HEK293T (cell line): ENCODE results near the gene OAS2.

Experiments
- CTCF ChIA-PET: fragments of 350-600 bp; formaldehyde crosslinking; extraction: SDS; loops from one replicate; lab custom pipeline; 2021; ENCODE audit warnings: antibody characterized with exemption, inconsistent platforms; lab: Yijun Ruan, JAX
- POLR2A ChIA-PET: fragments of 350-600 bp; formaldehyde crosslinking; extraction: SDS; loops from one replicate; lab custom pipeline; 2020; ENCODE audit warnings: antibody characterized with exemption, inconsistent platforms; lab: Yijun Ruan, JAX
- DNase-seq: peaks from one replicate; pipeline ENCODE4 v3.0.0; 2012; ENCODE audit warnings: mixed read lengths; ENCODE audit errors: extremely low spot score
- ARNT ChIP-seq: fragments of 450-650 bp; IDR thresholded peaks from 2 replicates; pipeline ENCODE4 v1.6.1; 2017; ENCODE audit warnings: mild to moderate bottlenecking
- BHLHE40 ChIP-seq: fragments of 450-650 bp; IDR thresholded peaks from 2 replicates; pipeline ENCODE4 v1.6.1; 2016; ENCODE audit warnings: mild to moderate bottlenecking, moderate library complexity, borderline replicate concordance
- CTBP1 ChIP-seq: fragments of 450-650 bp; IDR thresholded peaks from 2 replicates; pipeline ENCODE4 v1.6.1; 2016; ENCODE audit warnings: borderline replicate concordance
- ELF4 ChIP-seq: fragments of 450-650 bp; IDR thresholded peaks from 2 replicates; pipeline ENCODE4 v1.6.1; 2017; ENCODE audit warnings: antibody characterized with exemption
- FOXA1 ChIP-seq: fragments of 450-650 bp; IDR thresholded peaks from 2 replicates; pipeline ENCODE4 v1.6.1; 2016; ENCODE audit warnings: mild to moderate bottlenecking
- FOXK2 ChIP-seq: fragments of 450-650 bp; IDR thresholded peaks from 2 replicates; pipeline ENCODE4 v1.6.1; 2016; ENCODE audit warnings: mild to moderate bottlenecking
- FOXM1 ChIP-seq: fragments of 450-650 bp; IDR thresholded peaks from 2 replicates; pipeline ENCODE4 v1.6.1; 2017; ENCODE audit warnings: mild to moderate bottlenecking, borderline replicate concordance
- HDGF ChIP-seq: fragments of 450-650 bp; IDR thresholded peaks from 2 replicates; pipeline ENCODE4 v1.6.1; 2017; ENCODE audit warnings: antibody characterized with exemption, borderline replicate concordance
- L3MBTL2 ChIP-seq: fragments of 450-650 bp; conservative IDR thresholded peaks from 2 replicates; pipeline ENCODE4 v1.6.1; 2016; ENCODE audit warnings: mild to moderate bottlenecking
- LEF1 ChIP-seq: fragments of 450-650 bp; IDR thresholded peaks from 2 replicates; pipeline ENCODE4 v1.6.1; 2017; ENCODE audit warnings: mild to moderate bottlenecking, borderline replicate concordance
- NFRKB ChIP-seq: fragments of 450-650 bp; IDR thresholded peaks from 2 replicates; pipeline ENCODE4 v1.6.1; 2016; ENCODE audit warnings: mild to moderate bottlenecking, moderate library complexity
- SP1 ChIP-seq: fragments of 450-650 bp; IDR thresholded peaks from 2 replicates; pipeline ENCODE4 v1.6.1; 2017
- SUZ12 ChIP-seq: fragments of 450-650 bp; IDR thresholded peaks from 2 replicates; pipeline ENCODE4 v1.6.1; 2016; ENCODE audit warnings: mild to moderate bottlenecking
- TARDBP ChIP-seq: fragments of 450-650 bp; IDR thresholded peaks from 2 replicates; pipeline ENCODE4 v1.6.1; 2016
- ZNF384 ChIP-seq: fragments of 450-650 bp; IDR thresholded peaks from 2 replicates; pipeline ENCODE4 v1.6.1; 2016
- TF ChIP-seq, protein P1 (sequence below): fragments of 450-650 bp; IDR thresholded peaks from 2 replicates; pipeline ENCODE4 v1.6.1; 2016

OAS2 gene

GRCh38 chr12:113057565-113058485 is 79.5 kb downstream of the OAS2 start:
- POLR2A ChIA-PET = no interaction called here
- TF ChIP-seq, protein P1, sequence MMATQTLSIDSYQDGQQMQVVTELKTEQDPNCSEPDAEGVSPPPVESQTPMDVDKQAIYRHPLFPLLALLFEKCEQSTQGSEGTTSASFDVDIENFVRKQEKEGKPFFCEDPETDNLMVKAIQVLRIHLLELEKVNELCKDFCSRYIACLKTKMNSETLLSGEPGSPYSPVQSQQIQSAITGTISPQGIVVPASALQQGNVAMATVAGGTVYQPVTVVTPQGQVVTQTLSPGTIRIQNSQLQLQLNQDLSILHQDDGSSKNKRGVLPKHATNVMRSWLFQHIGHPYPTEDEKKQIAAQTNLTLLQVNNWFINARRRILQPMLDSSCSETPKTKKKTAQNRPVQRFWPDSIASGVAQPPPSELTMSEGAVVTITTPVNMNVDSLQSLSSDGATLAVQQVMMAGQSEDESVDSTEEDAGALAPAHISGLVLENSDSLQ = no peak
- TF ChIP-seq HDGF (no peak), ELF4 (no peak), ARNT (no peak), TARDBP (no peak), FOXA1 (no peak), L3MBTL2 (no peak), ZNF384 (no peak), CTBP1 (no peak), SUZ12 (no peak), BHLHE40 (no peak)
- no peak for DNase-seq
- CTCF ChIA-PET = no interaction called here

DNA sequence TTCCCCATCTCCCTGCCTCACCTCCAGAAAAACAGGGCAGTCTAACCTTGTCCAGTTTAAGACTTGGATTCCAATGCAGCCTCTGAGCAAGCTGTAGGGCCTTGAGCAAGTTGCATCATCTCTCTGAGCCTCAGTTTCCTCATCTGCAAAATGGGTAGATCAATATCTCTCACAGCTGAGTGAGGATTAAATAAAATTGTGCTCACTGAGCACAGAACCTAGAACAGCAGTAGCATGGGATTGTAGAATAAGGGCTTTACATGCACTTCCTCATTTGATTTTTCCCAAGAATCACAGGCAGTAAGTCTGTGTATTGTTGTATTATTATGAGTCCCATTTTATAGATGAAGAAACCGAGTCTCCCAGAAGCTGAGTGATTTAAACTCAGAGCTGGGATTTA is 80.2 kb downstream of the OAS2 start:
- ChIA-PET CTCF (interaction anchor here (0.6 kb wide), 1 partner anchor 15 kb away, joined by 4 read pairs; no protein-coding TSS in a partner anchor), POLR2A (no interaction called here)
- TF ChIP-seq SUZ12 (no peak), FOXA1 (no peak)
- DNase-seq = no peak

GRCh38 chr12:113059071-113059595 is 80.8 kb downstream of the OAS2 start:
- DNase-seq = no peak
- CTCF ChIA-PET = interaction anchor here (0.6 kb wide), 1 partner anchor 15 kb away, joined by 4 read pairs; no protein-coding TSS in a partner anchor
- no peak for TF ChIP-seq L3MBTL2
- no peak for TF ChIP-seq HDGF
- no peak for TF ChIP-seq ZNF384
- no peak for TF ChIP-seq ELF4
- no peak for TF ChIP-seq BHLHE40
- TF ChIP-seq TARDBP = no peak
- TF ChIP-seq NFRKB = no peak
- TF ChIP-seq FOXK2 = no peak
- no peak for TF ChIP-seq FOXM1
- no peak for TF ChIP-seq SUZ12
- TF ChIP-seq, protein P1 = no peak
- no peak for TF ChIP-seq CTBP1
- no peak for TF ChIP-seq FOXA1
- TF ChIP-seq ARNT = no peak
- no peak for TF ChIP-seq LEF1
- no peak for TF ChIP-seq SP1
- POLR2A ChIA-PET = no interaction called here

- no peak for DNase-seq
- no peak for TF ChIP-seq ARNT
- TF ChIP-seq SP1 = no peak
- TF ChIP-seq BHLHE40 = no peak
- TF ChIP-seq TARDBP = no peak
- no peak for TF ChIP-seq CTBP1
- TF ChIP-seq ZNF384 = no peak
- no peak for TF ChIP-seq NFRKB
- TF ChIP-seq SUZ12 = no peak
- no peak for TF ChIP-seq FOXA1
- TF ChIP-seq, protein P1 = no peak
- TF ChIP-seq HDGF = no peak
- TF ChIP-seq FOXK2 = no peak
- TF ChIP-seq ELF4 = no peak
- ChIA-PET POLR2A (no interaction called here), CTCF (no interaction called here)
Measured at GRCh38 chr12:113060336-113060960, 82.1 kb downstream of the OAS2 start.

- CTCF ChIA-PET = no interaction called here
- POLR2A ChIA-PET = interaction anchor here (1.8 kb wide), 1 partner anchor 9 kb away, joined by 4 read pairs; no protein-coding TSS in a partner anchor
Measured at GRCh38 chr12:113061061-113061694, 82.9 kb downstream of the OAS2 start.

More at GRCh38 chr12:113061061-113061694, 82.9 kb downstream of the OAS2 start:
- TF ChIP-seq SP1 = no peak
- no peak for DNase-seq
